GM12801 (cell line): ENCODE measurements around the gene OSBPL6.

ENCODE experiments used
- CTCF ChIP-seq: IDR thresholded peaks from one replicate; pipeline ENCODE4 v1.5.1; 2011; ENCODE audit warnings: control low read depth; ENCODE audit not compliant: insufficient read length; ENCODE audit errors: extremely low read depth

OSBPL6 gene

DNA sequence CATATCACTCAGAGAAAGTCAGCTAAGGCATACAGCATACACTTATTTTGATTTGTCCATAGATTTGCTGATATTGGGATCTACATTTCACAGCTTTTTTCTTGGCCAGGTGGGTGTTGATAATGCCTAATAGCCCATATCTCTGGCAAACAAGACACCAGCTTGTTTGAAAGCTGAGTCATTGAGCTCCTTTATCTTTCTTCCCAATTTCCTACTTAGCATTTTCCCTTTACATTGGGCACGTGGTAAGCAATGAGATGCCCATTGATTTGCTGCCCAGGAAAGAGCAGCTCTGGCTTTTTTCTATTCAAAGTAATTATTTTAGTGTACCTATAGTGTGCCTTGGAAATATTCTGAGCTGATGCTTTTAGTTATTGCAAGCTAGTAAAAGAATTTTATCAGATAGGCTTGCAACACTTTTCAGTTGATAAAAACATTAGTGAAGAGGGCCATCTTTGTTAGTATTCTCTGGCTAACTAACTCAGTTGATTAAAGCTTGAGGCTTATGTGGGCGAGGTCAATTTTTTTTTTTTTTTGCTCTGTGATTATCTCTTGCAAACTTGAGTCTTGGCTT, 79.6 kb downstream of the OSBPL6 start:
- TF ChIP-seq CTCF: no peak

- no peak for TF ChIP-seq CTCF
These were observed 81.3 kb downstream of the OSBPL6 start for GRCh38 chr2:178275600-178275999.

DNA sequence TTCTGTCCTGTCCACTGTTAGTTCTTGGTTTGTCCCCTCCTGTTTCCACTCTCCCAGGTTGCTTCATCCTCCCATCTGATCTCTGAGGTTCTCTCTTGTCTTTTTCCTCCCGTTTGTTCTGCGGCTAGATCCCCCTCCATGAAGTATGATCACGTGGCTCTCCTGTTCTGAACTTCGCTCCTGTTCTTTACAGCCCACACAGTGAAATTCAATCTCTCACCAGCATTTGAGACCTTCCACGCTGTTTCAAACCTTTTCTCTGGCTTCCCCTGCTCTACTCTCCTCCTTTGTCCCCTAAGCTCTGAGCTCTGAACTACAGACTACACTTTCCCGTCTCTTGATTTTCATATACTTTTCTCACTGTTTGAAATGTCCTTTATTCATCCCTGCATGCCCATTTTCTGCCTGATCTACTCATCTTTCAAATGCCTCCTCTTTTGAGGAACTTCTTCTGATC, 83.5 kb downstream of the OSBPL6 start:
- TF ChIP-seq CTCF: no peak

GRCh38 chr2:178279142-178279541, 84.8 kb downstream of the OSBPL6 start:
- no peak for TF ChIP-seq CTCF

DNA sequence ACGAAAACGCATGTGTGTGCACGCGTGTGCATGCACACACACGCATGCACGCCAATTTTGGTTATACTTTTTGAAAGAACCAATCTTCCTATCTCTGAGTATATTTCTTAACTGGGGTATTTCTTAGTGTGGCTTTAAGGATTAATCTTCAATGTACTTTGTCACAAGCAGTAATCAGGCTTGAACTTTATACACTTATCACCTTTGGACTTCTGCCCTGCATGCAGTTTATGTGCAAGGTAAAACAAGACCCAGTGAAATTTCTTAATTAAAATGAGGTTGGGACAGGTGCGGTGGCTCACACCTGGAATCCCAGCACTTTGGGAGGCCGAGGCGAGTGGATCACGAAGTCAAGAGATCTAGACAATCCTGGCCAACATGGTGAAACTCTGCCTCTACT, 85.3 kb downstream of the OSBPL6 start:
- no peak for TF ChIP-seq CTCF

DNA sequence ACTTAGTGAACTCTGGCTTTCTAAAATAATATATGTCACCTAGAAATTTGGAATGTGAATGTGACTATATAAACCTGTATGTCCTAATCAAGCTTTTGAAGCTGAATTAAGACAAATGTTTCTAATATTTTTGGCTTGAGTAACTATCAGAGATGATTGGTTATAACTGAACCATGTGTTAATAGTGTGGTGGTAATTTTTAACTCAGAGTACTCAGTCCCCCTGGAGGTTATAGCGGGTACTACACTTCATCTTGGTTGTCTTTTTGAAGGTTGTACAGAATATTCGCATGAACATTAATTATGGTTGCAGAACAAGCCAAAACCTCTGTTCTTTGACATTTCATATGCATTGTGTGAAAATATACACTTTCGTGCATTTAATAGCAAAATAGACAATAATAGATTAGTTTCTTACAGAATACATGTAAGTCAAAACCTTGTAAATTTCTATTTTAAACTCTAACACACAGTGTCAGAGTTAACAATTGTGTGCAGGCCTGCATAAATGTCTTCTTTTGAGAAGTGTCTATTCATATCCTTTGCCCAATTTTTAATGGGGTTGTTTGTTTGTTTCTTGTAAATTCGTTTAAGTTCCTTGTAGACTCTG, 86.0 kb downstream of the OSBPL6 start:
- no peak for TF ChIP-seq CTCF

DNA sequence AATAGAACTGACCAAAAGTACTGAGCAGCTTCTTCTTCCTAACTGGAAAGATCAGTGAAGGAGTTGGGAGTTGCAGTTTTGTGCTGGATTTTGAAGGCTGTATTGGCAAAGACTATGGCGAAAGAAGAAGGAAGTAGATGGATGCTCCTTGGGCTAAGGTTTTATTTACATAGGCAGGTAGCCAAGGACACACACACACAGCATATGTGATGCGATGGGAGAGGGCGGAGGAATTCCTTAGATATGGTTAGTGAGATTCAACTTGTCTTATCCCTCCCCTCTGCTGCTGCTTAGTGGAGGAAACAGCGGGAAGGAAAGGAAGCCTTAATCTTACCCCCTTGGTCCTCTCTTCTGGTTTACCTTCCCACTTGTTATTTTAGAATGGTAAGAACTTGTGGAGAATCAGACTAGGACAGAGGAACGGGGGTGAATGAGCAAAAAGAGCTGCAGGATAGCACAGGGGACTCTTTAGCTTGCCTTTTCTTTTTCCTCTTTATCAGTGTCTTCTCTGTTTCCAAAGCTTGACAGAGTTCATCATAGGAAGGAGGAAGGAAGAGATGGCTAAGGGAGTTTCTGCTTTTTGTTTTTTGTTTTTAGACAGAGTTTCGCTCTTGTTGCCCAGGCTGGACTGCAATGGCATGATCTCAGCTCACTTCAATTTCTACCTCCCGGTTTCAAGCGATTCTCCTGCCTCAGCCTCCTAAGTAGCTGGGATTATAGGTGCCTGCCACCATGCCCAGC, 87.9 kb downstream of the OSBPL6 start:
- no peak for TF ChIP-seq CTCF
